ENCODE data around the gene ADAMTS13.

- no peak for TF ChIP-seq CTCF (IDR thresholded peaks at IDR 0.05)
- TF ChIP-seq POLR2A (IDR thresholded peaks at IDR 0.05) = no peak
Measured at GRCh38 chr9:133433351-133433843, 11.2 kb downstream of the ADAMTS13 start.
